ENCODE results near the gene DDTL.
"Not testable (repeated sequence)": the region's sequence is repeated elsewhere in the genome, so short reads cannot be mapped to it uniquely, and the experiment has no call there.

DNA sequence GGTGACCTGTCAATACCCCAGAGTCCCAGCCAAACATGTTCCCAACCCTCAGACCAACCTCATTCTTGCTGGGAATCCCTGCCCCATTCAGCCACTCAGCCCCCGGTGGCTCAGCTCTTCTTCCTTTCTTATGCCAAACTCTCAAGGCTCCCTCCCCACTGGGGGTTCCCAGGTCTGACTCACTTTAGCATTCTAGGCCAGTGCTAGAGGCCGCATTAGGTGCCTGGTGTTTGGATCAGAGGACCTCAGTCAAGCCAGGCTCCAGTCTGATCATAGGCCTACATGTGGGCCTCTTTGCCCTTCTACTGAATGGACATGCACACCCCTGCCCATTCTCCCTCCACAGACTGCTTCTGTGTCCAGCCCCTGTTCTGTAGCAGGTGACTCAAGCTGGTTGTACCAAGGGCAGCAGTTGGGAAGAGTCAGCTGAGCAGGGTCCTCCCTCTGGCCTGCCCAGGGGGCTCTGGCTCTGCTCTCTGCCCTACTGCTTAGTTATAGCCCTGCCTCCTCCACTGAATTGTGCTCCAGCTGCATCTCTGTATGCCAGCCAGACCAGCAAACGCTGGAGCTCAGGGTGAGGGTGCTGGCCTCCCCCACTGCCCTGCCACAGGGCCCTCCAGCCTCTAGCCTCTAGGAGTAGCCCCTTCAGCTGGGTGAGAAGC, 23.0 kb downstream of the DDTL start:
- TF ChIP-seq, protein P1, sequence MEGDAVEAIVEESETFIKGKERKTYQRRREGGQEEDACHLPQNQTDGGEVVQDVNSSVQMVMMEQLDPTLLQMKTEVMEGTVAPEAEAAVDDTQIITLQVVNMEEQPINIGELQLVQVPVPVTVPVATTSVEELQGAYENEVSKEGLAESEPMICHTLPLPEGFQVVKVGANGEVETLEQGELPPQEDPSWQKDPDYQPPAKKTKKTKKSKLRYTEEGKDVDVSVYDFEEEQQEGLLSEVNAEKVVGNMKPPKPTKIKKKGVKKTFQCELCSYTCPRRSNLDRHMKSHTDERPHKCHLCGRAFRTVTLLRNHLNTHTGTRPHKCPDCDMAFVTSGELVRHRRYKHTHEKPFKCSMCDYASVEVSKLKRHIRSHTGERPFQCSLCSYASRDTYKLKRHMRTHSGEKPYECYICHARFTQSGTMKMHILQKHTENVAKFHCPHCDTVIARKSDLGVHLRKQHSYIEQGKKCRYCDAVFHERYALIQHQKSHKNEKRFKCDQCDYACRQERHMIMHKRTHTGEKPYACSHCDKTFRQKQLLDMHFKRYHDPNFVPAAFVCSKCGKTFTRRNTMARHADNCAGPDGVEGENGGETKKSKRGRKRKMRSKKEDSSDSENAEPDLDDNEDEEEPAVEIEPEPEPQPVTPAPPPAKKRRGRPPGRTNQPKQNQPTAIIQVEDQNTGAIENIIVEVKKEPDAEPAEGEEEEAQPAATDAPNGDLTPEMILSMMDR (IDR thresholded peaks at IDR 0.05) = not testable (repeated sequence)
- TF ChIP-seq, protein P2, sequence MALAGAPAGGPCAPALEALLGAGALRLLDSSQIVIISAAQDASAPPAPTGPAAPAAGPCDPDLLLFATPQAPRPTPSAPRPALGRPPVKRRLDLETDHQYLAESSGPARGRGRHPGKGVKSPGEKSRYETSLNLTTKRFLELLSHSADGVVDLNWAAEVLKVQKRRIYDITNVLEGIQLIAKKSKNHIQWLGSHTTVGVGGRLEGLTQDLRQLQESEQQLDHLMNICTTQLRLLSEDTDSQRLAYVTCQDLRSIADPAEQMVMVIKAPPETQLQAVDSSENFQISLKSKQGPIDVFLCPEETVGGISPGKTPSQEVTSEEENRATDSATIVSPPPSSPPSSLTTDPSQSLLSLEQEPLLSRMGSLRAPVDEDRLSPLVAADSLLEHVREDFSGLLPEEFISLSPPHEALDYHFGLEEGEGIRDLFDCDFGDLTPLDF (CRISPR knock-in tag; IDR thresholded peaks at IDR 0.05) = not testable (repeated sequence)
- TF ChIP-seq NFYB (CRISPR knock-in tag; conservative IDR thresholded peaks at IDR 0.05; ENCODE audit: low read depth); ZNF232 (CRISPR knock-in tag; IDR thresholded peaks at IDR 0.05); PRDM15 (CRISPR knock-in tag; IDR thresholded peaks at IDR 0.05); JUN (CRISPR knock-in tag; IDR thresholded peaks at IDR 0.05); EMX1 (CRISPR knock-in tag; IDR thresholded peaks at IDR 0.05); FOXJ3 (CRISPR knock-in tag; IDR thresholded peaks at IDR 0.05; ENCODE audit: borderline replicate concordance); FOXK1 (CRISPR knock-in tag; IDR thresholded peaks at IDR 0.05); ZBTB43 (CRISPR knock-in tag; IDR thresholded peaks at IDR 0.05); CREB1 (CRISPR knock-in tag; IDR thresholded peaks at IDR 0.05); SP1 (CRISPR knock-in tag; conservative IDR thresholded peaks at IDR 0.05): not testable (repeated sequence)
- TF ChIP-seq, protein P3, sequence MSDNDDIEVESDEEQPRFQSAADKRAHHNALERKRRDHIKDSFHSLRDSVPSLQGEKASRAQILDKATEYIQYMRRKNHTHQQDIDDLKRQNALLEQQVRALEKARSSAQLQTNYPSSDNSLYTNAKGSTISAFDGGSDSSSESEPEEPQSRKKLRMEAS (CRISPR knock-in tag; IDR thresholded peaks at IDR 0.05) = not testable (repeated sequence)
